ENCODE results near the gene KCNK6. TPM values are rescaled to one million over a fixed set of nuclear protein-coding genes. Genes with fewer than 3 reads are reported as not detected.

Gene KCNK6
- total and polyA plus RNA-seq, 2 of the 8 experiments (the other 6 are each of a cell fraction or from before 2014, with no cell fraction given): 10.6 to 13.3 TPM

GRCh38 chr19:38329651-38330050, 10.0 kb downstream of the KCNK6 start:
- peaks cover 0 to 2% of the 10 kb centered on the region in 2 experiments for H4K20me1 ChIP-seq (replicated peaks in 1 of 2; ENCODE audit: control insufficient read depth in 1 of 2, insufficient read depth in 2 of 2, low read length in 2 of 2)
- ChIA-PET POLR2A (ENCODE audit: partially characterized antibody) (interaction anchor here (1.2 to 1.7 kb wide), 2 partner anchors 10 to 16 kb away, joined by 4 to 5 read pairs; partner anchors contain the start of gene KCNK6), CTCF (ENCODE audit: partially characterized antibody) (interaction anchor here (0.6 to 6.7 kb wide), 6 partner anchors 8 to 187 kb away, joined by 3 to 100 read pairs (median 8); no protein-coding TSS in a partner anchor)
- H2BK5ac ChIP-seq (ENCODE audit: low read depth, low read length): no peak overlapping the region
- H2BK15ac ChIP-seq (ENCODE audit: low read length): no peak overlapping the region
- 89% methylated on average over 7 of the region's 7 CpGs; no CpG with 5 or more reads in 1 of the 2 experiments for WGBS, 2 experiments (ENCODE audit: extremely low coverage in 1 of 2, insufficient coverage in 1 of 2, insufficient read length in 1 of 2, insufficient replicate concordance in 2 of 2, low coverage in 1 of 2, low lambda C conversion rate in 2 of 2, missing lambda C conversion rate in 1 of 2)
- no peak overlapping the region for H4K5ac ChIP-seq (ENCODE audit: insufficient read length, low read depth, low read length)
- DNase-seq (ENCODE audit: low read depth in 1 of 2, low spot score in 2 of 2): no peak
- no peak for FAIRE-seq
- no peak overlapping the region for H3K23ac ChIP-seq (ENCODE audit: insufficient read length)
- no peaks in the 10 kb centered on the region for H3K23me2 ChIP-seq (ENCODE audit: low read depth, low read length)
- no peak overlapping the region for H2AK5ac ChIP-seq (ENCODE audit: low read depth, low read length)
- no peak overlapping the region for H3K9ac ChIP-seq (replicated peaks in 1 of 4; ENCODE audit: extremely low read depth in 1 of 4, low read depth in 3 of 4, low read length in 3 of 4)
- no peak overlapping the region for H3K18ac ChIP-seq (ENCODE audit: extremely low read depth, low read length)
- no peak overlapping the region for H4K8ac ChIP-seq (ENCODE audit: extremely low read depth, insufficient read depth, low read length)
- no peak overlapping the region for H2BK12ac ChIP-seq (ENCODE audit: low read depth, low read length)
- no peak overlapping the region for H4K91ac ChIP-seq (replicated peaks; ENCODE audit: insufficient read length, low read length)
- H3K9me3 ChIP-seq (ENCODE audit: insufficient read depth in 2 of 2, low read depth in 1 of 2, low read length in 1 of 2): no peaks in the 10 kb centered on the region
- no peaks in the 10 kb centered on the region for H3K4me1 ChIP-seq (replicated peaks in 1 of 4; ENCODE audit: control insufficient read depth in 3 of 4, insufficient read depth in 4 of 4, low read length in 3 of 4)
- H3K4me2 ChIP-seq (ENCODE audit: insufficient read depth in 1 of 2, low read depth in 2 of 2, low read length in 2 of 2): no peak overlapping the region
- H2BK120ac ChIP-seq (replicated peaks; ENCODE audit: low read depth, low read length): no peak overlapping the region
- no peaks in the 10 kb centered on the region for H3K79me1 ChIP-seq (ENCODE audit: low read depth, low read length)
- no peaks in the 10 kb centered on the region for H3K27me3 ChIP-seq (replicated peaks in 1 of 4; ENCODE audit: control insufficient read depth in 3 of 4, extremely low read depth in 1 of 4, insufficient read depth in 3 of 4, low read length in 3 of 4)
- H3K14ac ChIP-seq (ENCODE audit: insufficient read length): no peak overlapping the region
- no peak overlapping the region for H3K56ac ChIP-seq (replicated peaks; ENCODE audit: insufficient read length, low read depth, low read length)
- no peak overlapping the region for H3K4ac ChIP-seq (replicated peaks; ENCODE audit: insufficient read length, low read depth, low read length)
- H3K27ac ChIP-seq (ENCODE audit: low read depth, low read length): no peak overlapping the region
- H3K36me3 ChIP-seq (ENCODE audit: control insufficient read depth in 2 of 4, insufficient read depth in 4 of 4, low read length in 3 of 4): peaks cover 0 to 8% (median 5%) of the 10 kb centered on the region in 4 experiments; a peak in 5 of 8 replicates
- no peaks in the 10 kb centered on the region for H3K79me2 ChIP-seq (ENCODE audit: control insufficient read depth in 1 of 2, insufficient read depth in 2 of 2, low read length in 2 of 2)
- no peak overlapping the region for H3K4me3 ChIP-seq (ENCODE audit: extremely low read depth in 1 of 4, insufficient read depth in 2 of 4, low read depth in 3 of 4, low read length in 4 of 4)
- H2AFZ ChIP-seq (ENCODE audit: low read length): no peak overlapping the region
- no peak overlapping the region for H2BK20ac ChIP-seq (ENCODE audit: low read length)
- no peak for TF ChIP-seq GABPA (IDR thresholded peaks at IDR 0.05; ENCODE audit: borderline replicate concordance, insufficient read depth, low read length)

Measured in H1 (cell line).